ENCODE data around the gene NCR3LG1.

The NCR3LG1 gene

GRCh38 chr11:17371614-17372013 lies 20.0 kb downstream of the NCR3LG1 start:
- FAIRE-seq = no peak

DNA sequence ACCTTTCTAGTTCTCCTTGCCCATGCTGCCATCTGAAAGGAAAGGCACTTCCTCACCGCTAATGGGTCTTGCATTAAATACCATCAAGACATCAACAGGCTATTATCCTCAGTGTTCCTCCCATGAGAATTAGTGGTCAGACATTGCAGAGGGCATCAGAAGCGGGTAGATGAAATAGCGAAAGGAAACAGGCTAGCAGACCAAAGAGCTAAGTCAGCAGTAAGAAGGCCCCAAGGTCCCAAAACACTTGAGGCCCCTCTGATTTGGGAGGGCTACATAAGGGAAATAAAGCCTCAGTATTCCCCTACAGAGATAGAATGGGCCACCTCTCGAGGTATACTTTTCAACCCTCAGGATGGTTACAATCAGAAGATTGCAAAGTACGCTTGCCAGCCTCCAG lies 23.9 kb downstream of the NCR3LG1 start:
- FAIRE-seq = no peak

- FAIRE-seq = no peak
Measured at GRCh38 chr11:17376493-17376892, 24.9 kb downstream of the NCR3LG1 start.

DNA sequence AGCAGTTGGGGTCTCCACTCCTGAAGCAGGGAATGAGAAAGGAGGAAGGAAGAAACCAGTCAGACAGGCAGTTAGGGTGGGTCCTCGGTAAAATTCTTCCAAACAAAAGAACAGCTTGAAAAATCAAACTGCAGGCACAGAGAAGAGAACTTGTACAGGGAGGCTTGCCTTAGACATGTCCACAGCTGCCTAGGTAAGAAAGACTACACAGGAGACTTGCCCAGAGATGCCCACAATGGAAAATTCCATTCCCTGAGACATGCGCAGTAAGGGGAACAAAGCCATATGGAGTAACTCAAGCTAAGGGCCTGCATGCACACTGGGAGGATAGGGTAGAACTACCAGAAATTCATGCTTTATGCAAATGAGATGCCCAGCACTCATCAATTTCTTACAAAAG lies 27.1 kb downstream of the NCR3LG1 start:
- no peak for FAIRE-seq

GRCh38 chr11:17379383-17380180 lies 28.0 kb downstream of the NCR3LG1 start:
- FAIRE-seq = no peak

GRCh38 chr11:17381156-17381555 lies 29.6 kb downstream of the NCR3LG1 start:
- FAIRE-seq = no peak

DNA sequence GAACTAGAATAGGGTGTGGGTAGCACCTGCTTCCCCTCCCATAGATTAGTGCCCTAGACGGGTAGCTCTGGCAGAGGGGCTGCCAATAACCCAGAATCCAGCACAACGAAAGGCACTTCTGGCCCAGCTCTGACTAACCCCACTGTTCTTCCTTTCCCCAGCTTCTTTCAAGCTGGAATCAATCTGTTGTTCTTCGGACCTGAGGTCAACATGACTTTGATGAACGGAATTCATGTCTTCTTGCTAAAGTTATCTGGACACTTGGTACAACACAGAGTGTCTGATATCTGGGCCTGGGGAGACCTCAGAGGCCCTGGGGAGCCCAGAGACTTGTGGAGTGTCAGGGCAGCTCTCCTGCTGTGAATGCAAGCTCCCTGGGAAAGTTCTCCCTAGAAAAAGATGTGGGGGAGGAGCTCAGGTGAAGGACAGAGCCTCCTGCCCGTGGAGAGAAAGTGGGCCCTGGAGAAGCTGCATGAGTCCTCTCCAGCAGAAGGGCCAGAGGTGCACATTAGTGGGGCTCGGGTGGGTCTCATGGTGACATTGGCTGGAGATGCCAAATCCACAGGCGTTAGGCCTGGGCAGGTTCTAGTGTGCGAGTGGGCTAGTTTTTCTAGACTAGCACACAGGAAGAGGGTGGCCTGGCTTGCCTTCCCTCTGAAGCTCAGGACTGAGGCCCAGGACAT lies 30.6 kb downstream of the NCR3LG1 start:
- FAIRE-seq = no peak

GRCh38 chr11:17383461-17383860 lies 31.9 kb downstream of the NCR3LG1 start:
- no peak for FAIRE-seq

GRCh38 chr11:17384002-17384511 lies 32.5 kb downstream of the NCR3LG1 start:
- no peak for FAIRE-seq

DNA sequence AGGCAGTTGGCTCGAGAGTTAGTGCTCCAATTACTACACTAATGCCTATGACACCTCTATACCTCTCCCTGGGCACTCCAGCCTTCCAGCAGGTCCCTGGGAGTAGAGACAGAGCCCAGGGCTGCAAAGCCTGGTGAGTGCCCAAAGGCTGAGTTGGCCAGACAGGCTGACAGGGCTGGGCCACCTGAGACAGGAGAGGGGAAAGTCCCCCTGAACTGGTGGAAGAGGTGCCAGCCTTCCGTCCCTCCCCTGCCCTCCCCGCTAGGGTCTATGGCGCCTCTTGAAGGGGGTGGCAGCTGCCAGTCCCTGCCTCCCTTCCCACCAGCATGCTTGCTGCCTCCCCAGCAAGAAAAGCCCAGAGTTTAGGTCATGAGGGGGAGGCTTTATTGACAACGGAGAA lies 33.9 kb downstream of the NCR3LG1 start:
- FAIRE-seq = no peak

DNA sequence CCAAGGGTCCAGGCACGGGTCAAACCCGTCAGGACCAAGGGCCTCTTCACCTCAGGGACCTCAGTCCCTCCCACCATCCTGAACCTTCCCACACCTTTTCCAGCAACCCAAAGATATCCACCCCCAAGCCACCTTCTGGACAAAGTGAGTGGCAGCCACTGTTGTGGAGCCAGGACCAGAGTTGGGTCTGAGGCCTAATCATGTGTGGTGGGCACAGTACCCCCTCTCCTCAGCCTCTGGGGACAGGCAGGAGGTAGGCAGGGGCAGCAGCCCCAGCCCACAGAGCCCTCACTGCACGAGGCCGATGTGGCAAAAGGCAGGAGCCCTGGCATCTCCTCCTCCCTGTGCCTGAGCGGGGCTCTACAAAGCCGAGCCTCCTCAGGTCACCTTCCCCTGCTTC lies 34.3 kb downstream of the NCR3LG1 start:
- no peak for FAIRE-seq

DNA sequence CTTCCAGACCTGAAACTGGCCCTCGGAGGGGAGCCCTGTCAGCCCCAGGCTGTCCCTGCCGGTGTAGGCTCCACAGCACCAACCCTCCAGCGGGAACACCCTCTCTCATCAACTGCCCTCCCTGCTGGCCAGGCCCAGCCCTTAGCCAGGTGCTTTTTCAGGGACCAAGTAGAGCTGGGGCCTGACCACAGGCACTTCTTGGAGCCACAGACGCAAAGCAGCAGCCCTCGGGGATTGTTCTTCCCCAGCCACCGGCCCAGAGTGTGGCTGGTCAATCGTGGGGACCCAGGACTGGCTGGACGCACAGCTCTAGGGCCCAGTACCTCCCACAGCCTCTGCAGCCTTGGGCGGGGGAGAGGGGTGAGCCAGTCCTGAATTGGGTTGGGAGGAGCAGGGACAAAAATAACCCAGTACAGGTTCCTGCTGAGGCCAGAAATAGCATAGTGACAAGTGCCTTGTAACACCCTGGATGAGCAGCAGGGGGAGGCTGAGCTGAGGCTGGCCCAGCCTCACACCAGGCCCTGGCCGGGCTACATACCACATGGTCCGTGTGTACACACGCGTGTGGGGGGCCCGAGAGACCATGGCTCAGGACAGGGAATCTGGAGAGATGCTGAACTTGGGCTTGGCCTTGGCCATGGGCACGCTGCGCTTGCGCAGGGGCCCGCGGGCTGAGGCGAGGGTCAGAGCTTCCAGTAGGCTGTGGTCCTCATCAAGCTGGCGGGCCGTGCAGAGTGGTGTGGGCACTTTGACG lies 34.9 kb downstream of the NCR3LG1 start:
- FAIRE-seq = no peak

DNA sequence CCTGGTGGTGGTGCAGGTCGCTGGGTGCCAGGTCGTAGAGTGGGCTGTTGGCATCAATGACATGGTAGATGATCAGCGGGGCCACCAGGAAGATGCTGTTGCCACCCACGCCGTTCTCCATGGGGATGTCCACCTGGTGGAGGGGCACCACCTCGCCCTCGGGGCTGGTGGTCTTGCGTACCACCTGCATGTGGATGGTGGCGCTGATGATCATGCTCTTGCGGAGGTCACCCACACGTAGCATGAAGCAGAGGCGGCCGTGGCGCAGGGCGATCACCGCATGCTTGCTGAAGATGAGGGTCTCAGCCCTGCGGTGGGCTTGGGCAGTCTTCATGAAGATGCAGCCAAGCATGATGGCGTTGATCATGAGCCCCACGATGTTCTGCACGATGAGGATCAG lies 35.7 kb downstream of the NCR3LG1 start:
- FAIRE-seq = no peak

DNA sequence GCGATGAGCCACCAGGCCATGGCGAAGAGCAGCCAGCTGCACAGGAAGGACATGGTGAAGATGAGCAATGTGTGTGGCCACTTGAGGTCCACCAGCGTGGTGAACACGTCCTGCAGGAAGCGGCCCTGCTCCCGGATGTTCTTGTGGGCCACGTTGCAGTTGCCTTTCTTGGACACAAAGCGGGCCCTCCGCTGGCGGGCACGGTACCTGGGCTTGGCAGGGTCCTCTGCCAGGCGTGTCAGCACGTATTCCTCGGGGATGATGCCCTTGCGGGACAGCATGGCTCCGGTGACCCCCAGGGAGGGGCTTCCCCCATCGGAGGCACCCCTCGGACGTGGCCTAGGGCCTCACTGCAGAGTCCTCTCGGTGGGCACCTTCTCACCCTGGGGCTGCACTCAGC lies 36.2 kb downstream of the NCR3LG1 start:
- no peak for FAIRE-seq

DNA sequence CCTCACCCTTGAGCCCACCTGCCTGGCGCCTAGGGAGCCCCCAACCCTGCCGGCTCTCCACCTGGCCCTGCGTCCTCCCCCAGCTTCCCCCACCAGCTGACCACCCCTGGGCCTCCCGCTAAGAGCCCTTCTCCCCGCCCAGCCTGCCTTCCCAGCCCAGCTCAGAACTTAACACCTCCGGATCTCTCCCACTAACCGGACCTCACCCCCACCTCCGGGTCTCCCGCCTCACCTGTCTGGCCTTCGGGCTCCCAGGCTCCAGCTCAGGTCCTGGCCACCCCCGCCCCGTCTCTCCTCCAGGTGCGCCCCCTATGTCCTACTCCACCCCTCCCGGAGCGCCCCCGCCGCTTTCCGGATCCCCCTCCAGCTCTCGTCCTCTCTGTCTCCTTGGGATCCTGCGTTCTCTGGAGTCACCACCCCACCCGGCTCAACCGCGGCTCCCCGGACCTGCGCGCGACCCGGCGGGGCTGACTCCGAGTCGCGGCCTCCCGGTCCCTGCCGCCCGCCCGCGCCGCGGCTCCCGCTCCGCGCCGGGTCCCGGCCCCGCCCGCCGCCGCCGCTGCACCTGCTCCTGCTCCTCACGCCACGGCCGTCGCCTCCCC lies 37.1 kb downstream of the NCR3LG1 start, which contains the start of gene KCNJ11:
TSS of gene KCNJ11 (minus strand) at position 51 of the 602 bp plus-strand sequence. CDS start 568 bp downstream, outside the sequence.
- no peak for FAIRE-seq

DNA sequence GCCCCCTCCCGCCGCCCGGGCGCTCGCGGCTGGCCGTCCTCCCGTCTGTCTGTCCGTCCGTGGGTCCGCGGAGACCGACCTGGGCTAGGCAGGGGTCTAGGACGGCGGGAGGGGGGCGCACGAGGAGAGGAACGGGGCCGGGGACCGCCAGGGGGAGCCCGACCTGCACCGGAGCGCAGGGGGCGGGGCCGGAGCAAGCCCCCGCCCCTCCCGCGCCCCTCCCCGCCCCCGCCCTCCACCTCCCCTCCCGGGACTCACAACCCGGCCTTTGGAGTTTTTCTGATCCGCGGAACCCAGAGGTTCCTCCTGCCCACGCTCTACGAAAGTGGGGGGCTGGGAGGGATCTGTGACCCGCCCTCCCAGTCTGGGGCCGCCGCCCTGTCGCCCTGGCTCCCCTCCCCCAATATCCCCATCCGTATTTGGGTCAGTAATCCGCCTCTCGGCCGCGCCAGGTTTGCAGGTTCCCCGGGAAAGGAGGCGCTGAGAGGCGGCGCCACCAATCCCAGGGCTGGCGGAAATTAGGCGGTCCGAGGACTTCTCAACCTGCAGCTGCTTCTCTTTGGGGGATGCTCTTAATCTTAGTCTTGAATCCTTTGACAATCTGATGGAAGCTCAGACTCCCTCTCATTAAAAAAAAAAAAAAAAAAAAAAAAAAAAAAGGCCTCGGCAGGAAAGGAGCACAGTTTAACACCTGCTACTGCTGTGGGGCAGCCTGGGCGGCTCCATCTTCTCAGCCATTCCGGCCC lies 37.8 kb downstream of the NCR3LG1 start:
- FAIRE-seq = no peak

DNA sequence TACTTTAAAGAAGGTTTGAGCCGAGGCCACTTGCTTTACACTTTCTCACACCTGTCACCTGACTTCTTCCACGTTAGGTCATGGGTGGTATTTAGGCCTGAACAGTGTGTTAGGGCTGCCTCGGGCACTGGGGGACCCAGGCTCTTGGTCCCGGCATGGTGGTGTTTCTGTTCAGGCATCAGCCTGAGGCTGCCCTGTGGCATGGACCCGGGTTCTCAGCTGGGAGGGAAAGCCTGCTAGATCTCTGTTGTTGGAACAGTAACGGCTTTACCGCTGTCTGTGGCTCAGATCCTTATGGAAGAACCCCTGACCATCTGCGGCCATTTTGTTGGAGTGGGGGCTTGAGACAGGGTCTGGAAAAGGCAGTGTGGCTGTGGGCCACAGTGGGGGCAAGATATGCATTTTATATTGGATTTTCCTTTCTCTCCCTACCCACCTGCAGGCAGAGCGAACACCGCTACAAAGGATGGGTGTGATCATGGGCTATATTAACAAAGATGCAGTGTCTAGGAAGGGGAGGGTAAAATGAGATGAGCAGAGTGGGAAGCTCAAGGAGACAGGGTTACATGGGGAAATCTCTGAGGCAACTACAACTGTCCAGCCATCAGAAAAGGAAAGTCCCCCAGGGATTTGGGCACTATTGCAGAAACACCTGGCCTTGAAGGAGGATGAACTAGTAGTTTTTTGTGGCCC lies 38.5 kb downstream of the NCR3LG1 start:
- FAIRE-seq = no peak

DNA sequence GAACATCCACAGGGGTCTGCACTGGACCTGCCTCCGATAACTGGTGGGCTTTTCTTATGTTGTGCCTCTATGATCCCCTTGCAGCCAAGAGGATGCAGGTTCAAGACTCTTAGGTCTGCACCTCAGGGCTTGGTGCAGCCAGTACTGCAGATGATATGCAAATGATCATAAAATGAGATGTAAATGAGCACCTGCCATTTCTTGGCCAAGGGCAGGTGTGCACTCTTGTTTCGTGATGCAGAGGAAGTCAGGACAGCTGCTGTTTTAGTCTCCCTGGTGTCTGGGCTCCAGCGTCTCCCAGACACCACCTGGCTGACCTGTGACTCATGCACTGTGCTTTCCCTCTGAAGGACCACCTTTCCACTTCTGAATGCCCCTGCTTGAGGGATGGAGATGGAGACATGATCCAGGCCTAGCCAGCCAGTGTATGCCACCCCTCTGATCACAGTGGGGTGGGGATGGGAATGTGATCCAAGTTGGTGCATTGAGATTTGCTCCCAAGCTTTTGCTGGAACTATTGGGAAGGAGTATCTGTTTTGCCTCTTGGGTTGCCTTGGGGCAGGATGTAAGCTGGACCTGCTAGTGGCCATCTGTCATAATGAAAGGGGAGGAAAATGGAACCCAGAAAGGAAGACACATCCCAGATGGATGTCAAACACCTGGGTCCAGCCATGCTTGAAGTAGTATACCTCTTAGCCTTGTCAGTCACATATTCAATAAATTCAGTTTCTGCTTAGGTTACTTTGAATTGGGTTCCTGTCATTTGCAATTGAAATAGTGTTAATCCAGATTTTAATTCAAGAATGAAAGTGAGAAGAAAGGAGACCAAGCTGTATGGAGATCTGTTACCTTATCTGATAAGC lies 40.1 kb downstream of the NCR3LG1 start:
- FAIRE-seq = no peak

- no peak for FAIRE-seq
Measured at GRCh38 chr11:17392872-17393271, 41.3 kb downstream of the NCR3LG1 start.

DNA sequence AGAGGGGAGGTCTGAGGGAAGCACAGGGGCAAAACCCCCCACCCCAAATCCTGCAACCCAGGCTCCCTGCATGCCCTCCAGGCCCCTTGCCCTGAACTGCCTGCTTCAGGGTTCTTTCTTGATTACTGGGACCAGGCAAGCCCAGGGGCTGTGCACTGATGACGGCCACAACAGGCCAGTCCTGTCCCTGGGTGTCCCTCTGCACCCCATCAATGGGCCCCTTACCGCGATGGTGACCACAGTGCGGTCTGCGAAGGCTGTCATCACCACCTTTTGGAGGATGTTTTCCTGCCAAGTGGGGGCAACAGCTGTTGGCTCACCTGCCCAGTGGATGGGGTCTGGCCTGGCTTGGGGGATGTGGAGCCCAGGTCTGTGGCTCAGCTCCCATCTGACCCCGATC lies 41.9 kb downstream of the NCR3LG1 start:
- no peak for FAIRE-seq
